A172 (cell line): Measurements from ENCODE around the gene CNKSR2. TPM values are rescaled to one million over a fixed set of nuclear protein-coding genes. Genes with fewer than 3 reads are reported as not detected.
A peak's percentile ranks its signal among the peaks of the same experiment; 100 is the strongest.

Source experiments
- DNase-seq: peaks from one replicate; pipeline ENCODE4 v3.0.0-alpha.2; 2015; ENCODE audit warnings: low spot score
- total RNA-seq: library from RNA; depleted of rRNA; stranded (reverse); fragments of >200 nt; shearing (Covaris generic); gene quantifications from 2 replicates; pipeline ENCODE4 v1.2.3, GENCODE V29; 2014; rRNA removed

The CNKSR2 gene
- total RNA-seq = not detected in 2 replicates

- no peak for DNase-seq
These were observed at the start of gene CNKSR2 for GRCh38 chrX:21374163-21374993. TSS of gene CNKSR2 (plus strand) at chrX:21374418. CDS start at chrX:21374898, 480 bp downstream.

GRCh38 chrX:21354725-21355124, 19.5 kb upstream of the CNKSR2 start:
- DNase-seq = no peak

DNA sequence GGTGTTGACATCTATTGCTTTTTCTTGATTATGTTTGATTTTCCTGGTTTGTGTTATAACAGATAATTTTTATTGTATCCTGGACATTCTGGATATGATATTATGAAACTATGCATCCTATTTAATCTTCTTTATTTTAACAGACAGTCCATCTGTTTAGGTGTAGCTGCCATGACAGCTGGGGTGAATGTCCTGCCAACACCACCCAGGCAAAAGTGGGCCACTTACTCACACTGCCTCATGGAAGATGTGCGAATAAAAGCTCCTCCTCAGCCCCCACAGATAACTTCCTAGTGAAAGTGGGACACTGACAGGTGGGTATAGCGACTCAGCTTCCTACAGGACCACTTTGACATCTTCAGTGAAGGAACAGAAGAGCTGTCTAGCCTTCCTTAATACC, 18.4 kb upstream of the CNKSR2 start:
- no peak for DNase-seq

DNA sequence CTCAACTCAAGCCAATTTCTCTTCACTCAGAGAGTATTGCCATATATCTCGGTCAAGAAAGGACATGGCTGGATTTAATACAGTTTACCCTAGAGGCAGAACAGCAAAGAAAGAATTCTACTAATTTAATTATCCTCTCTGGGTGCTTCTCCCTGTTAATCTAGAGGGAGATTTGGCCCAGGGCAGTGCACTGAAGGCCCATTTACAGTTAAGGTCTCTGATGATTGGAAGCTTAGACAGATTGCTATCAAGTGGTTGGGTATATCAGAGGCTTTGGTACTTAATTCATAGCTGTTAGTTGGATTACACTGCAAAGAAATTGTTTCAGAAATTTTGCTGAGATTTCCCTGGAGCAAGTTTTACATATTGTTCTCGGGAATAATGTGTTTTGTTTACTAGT, 4.6 kb upstream of the CNKSR2 start:
- DNase-seq = no peak

- no peak for DNase-seq
These were observed 1.2 kb upstream of the CNKSR2 start for GRCh38 chrX:21373001-21373400.

DNA sequence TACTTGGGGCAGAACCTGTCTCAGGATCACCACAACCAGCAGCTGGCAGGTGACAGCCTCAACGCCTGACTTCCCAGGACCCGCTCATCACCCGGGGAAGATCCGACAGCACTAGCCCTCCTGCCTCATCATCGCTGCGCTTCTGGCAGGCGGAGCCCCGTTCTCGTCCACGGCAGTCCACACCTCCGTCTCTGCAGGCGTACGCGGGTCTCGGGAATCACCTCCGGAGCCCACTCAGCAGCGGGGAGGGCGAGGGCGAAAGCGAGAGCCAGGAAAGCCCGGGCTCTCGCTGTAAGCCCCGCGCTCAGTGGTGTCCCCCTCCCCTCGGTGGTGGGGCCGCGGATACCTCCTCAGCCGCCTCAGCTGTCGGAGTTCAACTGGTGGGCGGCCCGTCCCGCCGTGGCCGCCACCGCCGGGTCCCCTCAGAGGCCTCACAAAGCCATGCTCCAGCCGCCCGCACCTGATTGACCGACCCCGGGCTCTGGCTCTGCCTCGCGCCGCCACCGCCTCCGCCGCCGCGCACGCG, 518 bp upstream of the CNKSR2 start:
- no peak for DNase-seq

DNA sequence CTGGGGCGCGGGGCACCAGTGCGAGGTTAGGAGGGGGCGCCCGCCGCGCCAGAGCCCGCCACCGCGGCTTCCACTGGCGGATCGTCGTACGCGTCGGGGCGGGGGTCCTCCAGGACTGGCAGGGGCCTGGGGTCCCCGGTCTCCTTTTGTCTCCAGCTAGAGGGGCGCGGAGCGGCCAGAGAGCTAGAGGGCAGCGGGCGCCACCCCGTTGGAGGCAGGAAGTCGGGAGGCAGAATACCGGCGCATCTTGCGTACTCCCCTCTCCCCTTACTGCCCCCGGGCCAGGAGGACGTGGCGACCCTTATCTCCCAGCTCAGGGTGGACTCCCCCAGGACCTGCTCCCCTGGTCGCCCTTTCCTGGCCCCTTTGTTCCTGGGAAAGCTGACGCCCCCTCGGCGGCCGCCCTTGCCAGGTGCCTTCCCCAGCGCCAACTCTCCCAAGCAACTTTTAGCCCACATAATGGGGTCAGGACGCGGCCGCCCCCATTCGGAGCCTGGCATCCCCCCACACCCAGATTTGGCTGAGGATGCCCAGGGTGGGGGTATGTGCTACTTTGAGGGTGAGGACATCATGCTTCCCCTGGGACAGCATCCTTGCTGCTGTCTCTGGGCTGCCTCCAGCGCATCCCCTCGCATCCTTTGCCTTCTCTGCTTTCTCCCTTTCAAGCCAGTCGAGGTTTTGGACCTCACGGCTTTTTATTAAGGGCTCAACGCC, 933 bp downstream of the CNKSR2 start:
- no peak for DNase-seq

DNA sequence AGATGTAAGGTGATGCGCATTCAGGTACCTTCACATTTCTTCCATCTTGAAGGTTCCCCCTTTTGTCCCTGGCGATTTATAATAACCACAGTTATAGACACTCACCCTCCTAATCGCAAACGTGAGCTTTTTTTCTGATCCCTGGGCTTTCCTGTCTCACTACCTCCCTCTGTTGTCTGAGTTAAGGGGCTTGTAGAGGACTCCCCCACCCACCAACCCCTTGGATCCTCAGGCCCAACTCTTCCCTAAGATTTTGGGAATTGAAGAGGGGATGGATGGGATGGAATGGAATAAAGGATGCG, 1.4 kb downstream of the CNKSR2 start:
- DNase-seq = no peak

GRCh38 chrX:21376636-21377035, 2.4 kb downstream of the CNKSR2 start:
- no peak for DNase-seq

DNA sequence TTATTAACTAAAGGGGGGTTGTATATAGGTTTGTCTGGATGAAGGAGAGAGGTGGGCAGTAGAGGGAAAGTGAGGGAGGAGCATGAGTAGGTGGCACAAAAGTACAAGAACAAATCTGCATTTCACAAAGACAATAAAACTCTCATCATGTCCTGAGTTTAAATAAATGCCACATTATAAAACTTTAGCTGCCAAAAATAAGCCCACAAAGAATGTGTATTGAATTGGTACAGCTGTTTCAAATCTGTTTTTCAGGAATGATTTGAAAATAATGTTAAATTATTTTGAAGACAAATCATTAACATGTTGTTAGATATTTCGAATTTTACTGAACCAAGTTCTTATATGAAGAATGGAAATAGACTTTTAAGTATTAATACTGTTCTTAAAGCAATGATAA, 5.8 kb downstream of the CNKSR2 start:
- DNase-seq = no peak

DNA sequence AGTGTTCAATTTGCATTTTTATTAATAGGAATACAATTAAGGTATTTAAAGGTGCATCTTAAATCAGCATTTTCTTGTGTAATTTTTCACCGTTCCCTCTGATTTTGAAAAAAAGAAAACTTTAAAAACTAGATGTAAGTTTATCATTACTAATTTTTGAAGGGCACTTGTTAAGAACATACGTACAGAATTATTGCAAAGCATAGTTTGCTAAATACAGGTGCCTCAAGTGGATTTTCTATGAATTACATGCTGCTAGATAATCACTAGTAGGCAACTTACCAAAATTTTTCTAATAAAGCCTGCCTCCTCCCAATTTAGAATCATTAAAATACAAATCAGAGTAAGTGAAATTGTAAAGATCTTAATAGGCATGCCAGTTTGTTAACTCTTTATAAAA, 8.5 kb downstream of the CNKSR2 start:
- DNase-seq = no peak

DNA sequence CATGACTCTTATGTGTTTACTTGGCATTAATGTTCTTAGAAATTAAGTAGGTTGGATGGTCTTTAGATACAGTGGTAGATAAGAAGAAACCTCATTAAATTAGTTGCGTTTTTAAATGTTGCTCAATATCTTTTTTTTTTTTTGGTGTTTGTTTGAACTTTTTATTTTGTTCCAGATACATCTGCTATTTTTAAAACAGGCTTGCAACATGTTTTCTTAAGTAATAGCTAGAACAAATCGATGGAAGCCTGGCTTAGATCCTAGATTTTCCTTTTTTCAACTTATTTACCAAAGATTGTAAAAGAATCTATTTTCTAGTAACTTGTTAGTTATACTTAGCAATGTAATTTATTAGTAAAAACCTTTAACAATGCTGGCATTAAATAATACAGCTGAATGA, 9.3 kb downstream of the CNKSR2 start:
- DNase-seq = no peak

- DNase-seq = no peak
These were observed 10.0 kb downstream of the CNKSR2 start for GRCh38 chrX:21384178-21384577.

DNA sequence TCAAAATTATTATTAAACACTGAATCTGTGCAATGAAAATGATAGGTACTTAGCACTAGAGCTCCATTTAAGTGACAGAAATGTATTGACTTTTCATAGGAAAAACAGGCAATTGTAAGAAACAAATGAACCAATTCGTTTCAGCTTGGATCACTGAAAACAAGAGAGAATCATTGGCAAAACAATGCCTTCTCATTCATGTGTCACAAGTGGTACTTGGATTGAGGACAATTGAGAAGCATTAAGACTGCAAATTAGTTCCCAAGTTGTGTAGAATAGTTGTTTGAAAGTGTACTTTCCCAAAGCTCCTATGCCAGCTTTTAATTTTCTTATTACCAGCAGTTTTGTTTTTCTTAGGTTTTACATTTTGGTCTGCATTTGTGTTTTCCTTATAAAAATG, 20.6 kb downstream of the CNKSR2 start:
- no peak for DNase-seq

GRCh38 chrX:21398426-21398825, 24.2 kb downstream of the CNKSR2 start:
- peak; percentile 50 for DNase-seq

DNA sequence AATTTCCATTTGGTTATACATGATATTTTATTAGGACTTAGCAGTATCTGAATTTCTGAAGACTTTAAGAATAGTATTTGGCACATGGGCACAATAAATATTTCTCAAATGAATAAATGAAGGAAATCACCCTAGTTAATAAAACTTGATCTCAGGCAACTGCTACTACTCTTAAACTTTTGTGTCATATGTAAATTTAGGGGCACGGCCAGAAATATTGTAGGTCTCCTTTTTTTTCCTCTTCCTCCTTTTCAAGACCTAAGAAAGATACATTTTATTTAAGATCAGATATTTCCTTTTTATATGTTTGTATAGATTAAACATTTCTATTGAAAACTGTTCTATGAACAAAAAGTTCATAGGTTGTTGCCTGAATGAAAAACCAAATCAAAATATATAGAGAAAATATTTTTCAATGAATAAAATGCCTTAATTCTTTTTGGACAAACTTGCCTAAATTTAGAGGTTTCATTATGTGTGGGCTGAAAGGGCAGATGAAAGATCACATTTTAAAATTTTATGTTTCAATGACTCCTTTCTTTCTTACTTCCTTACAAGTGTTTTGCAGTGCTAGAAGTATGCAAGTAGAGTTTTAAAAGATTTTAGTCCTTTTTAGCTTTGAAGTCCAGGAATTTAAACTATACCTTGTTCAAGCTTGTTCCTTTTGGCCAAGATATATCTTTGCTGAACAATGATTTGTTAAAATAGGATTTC, 26.3 kb downstream of the CNKSR2 start:
- DNase-seq = no peak

- no peak for DNase-seq
These were observed 34.1 kb downstream of the CNKSR2 start for GRCh38 chrX:21408307-21408706.

DNA sequence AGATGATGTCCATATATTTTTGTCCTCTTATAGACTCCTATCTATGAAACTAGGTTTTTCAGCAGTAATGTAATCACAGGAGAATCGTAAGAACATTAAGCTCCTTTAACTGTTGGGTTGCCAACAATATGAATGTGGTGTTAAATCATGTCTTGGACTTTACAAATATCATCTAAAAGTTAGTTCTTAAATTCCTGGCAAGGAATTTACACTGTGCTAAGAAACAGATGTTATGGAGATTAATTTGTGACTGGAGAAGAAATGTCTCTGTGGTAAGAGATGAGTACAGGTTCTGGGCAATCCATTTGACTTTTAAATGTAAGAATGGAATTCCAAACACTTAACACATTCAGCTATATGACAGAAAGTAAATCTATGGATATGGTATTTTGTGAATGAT, 34.6 kb downstream of the CNKSR2 start:
- no peak for DNase-seq

DNA sequence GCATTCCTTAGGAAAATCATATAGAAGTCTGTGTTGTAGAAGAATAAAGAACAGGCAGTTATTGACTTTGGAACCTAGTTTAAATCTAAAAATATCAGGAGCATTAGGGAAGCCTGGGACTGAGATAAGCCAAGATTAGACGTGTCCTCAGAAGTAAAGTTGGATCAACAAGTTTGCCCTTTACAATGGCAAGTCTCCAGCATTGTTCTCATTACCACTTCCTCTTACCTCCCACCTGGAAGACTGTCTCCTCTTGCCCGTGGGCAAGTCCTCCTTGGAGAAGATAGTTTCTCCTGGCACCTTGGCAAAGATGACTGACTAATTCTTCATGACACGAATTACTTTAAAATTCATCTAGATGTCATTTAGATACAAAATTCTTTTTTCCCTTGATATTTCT, 37.8 kb downstream of the CNKSR2 start:
- DNase-seq = no peak

DNA sequence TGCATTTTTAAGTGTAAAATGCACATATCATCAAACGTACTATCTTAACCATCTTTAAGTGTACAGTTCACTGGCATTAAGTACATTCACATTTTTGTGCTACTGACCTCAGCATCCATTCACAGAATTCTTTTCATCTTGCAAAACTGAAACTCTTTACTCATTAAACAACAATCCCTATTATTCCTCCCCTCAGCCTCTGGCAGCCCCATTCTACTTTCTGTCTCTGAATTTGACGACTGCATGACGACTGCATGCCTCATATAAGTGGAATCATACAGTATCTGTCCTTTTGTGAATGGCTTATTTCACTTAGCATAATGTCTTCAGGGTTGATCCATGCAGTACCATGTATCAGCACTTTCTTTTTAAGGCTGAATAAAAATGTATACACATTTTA, 38.7 kb downstream of the CNKSR2 start:
- no peak for DNase-seq

GRCh38 chrX:21427086-21427485, 52.9 kb downstream of the CNKSR2 start:
- DNase-seq = no peak

DNA sequence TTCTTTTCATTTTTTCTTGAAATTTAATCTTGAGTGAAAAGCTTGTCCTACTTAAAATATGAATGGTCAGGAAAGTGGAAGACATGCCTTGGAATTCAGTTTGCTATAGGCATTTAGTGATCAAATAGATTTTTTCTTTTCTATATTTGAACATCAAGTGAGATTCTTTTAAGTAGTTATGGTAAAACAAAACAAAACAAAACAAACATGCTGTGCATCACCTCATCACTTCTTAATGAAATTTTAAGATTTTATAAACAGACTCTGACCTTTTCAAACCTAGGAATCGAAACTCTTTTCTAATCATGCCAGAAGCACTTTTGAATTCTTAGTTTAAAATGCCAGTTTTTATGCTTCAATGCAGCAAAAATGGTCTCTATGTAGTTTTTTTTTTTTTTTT, 62.8 kb downstream of the CNKSR2 start:
- no peak for DNase-seq

DNA sequence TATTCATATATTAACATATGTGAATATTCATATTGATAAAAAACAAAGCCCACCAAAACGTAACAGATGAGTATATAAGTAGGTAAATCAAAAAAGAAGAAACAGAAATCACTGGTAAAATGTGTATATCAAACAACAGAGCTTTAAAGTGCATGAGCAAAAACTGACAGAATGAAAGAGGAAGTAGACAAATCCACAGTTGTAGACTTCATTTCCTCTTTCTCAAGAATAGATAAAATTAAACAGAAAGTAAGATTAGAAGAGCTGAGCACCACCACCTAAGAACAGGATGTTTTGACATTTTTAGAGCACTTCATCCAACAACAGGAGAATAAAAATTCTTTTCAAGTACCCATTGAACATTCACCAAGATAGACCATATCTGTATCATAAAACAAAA, 64.6 kb downstream of the CNKSR2 start:
- no peak for DNase-seq
